Breast epithelium (tissue), 4 donors: Measurements from ENCODE around the gene TMOD4. TPM values are rescaled to one million over a fixed set of nuclear protein-coding genes. Genes with fewer than 3 reads are reported as not detected.
A peak's percentile ranks its signal among the peaks of the same experiment; 100 is the strongest.
"Not testable (repeated sequence)": the region's sequence is repeated elsewhere in the genome, so short reads cannot be mapped to it uniquely, and the experiment has no call there.

Experiments used
- DNase-seq, 2 donors: peaks; one replicate each; pipeline ENCODE4 v3.0.0-alpha.2; 2019; ENCODE audit warnings: low spot score in 2 of 2
- H3K27ac ChIP-seq, 2 donors: fragments of 200-600 bp; sonication (generic) in 1 of 2; one replicate each; pipeline ENCODE4 v1.5.1; 2016 to 2019; ENCODE audit warnings: mild to moderate bottlenecking in 1 of 2
- H3K27me3 ChIP-seq, 2 donors: fragments of 200-600 bp; sonication (generic) in 1 of 2; one replicate each; pipeline versions ENCODE4 v1.5.1 to v1.6.0; 2017 to 2019; ENCODE audit warnings: control low read depth in 1 of 2, mild to moderate bottlenecking in 1 of 2
- H3K36me3 ChIP-seq: fragments of 200-600 bp; one replicate; pipeline ENCODE4 v1.5.1; 2019
- H3K4me1 ChIP-seq, 2 donors: fragments of 200-600 bp; sonication (generic); one replicate each; pipeline ENCODE4 v1.5.1; 2016 to 2019; ENCODE audit warnings: control low read depth in 1 of 2
- H3K4me3 ChIP-seq, 3 donors: fragments of 200-600 bp; sonication (generic); 1 replicate in 2 of 3; 2 replicates in 1 of 3; pipeline ENCODE4 v1.5.1; 2016 to 2019; ENCODE audit warnings: mild to moderate bottlenecking in 3 of 3, moderate library complexity in 2 of 3
- H3K9me3 ChIP-seq, 2 donors: fragments of 200-600 bp; sonication (generic) in 1 of 2; one replicate each; pipeline ENCODE4 v1.5.1; 2016 to 2019; ENCODE audit warnings: control low read depth in 1 of 2
- POLR2A ChIP-seq: fragments of 450-650 bp; IDR thresholded peaks from one replicate; pipeline ENCODE4 v1.6.1; 2016; ENCODE audit warnings: antibody characterized with exemption, mild to moderate bottlenecking, moderate library complexity
- POLR2AphosphoS5 ChIP-seq, 3 donors: sonication (generic); formaldehyde crosslinking; IDR thresholded peaks; one replicate each; pipeline ENCODE4 v1.6.1; 2017; ENCODE audit warnings: antibody characterized with exemption in 3 of 3
- intact Hi-C: fragments of 100-400 bp; cut with DNase I; formaldehyde crosslinking; loops from one replicate; pipeline ENCODE4 v1.15.1; 2023; ENCODE audit warnings: low total_unique reads
- total RNA-seq, 3 donors: library from RNA; depleted of rRNA; stranded (reverse); fragments of >200 nt; gene quantifications; one replicate each; pipeline ENCODE4 v1.1.0, GENCODE V29; 2016
- TF ChIP-seq, protein P1 (sequence below), 3 donors: fragments of 450-650 bp; IDR thresholded peaks; one replicate each; pipeline ENCODE4 v1.5.1; 2016 to 2017; ENCODE audit warnings: antibody characterized with exemption in 3 of 3, mild to moderate bottlenecking in 3 of 3, moderate library complexity in 3 of 3

TMOD4 gene
- total RNA-seq, 3 donors from 2014 or later: 0.73 TPM; not detected in 2

DNA sequence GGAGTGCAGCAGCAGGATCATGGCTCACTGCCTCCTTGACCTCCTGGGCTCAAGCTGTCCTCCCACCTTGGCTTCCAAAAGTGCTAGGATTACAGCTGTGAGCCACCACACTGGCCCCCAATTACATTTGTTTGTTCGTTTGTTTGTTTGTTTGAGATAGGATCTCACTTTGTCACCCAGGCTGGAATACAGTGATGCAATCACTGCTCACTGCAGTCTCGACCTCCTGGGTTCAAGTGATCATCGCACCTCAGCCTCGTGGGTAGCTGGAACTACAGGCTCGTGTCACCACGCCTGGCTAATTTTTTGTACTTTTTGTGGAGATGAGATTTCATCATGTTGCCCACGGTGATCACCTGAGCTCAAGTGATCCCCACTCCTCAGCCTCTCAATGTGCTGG is 16.3 kb upstream of the TMOD4 start:
- Histone ChIP-seq H3K27ac (no peak overlapping the region), H3K4me3 (no peak overlapping the region), H3K36me3 (no peaks in the 10 kb centered on the region), H3K9me3 (no peaks in the 10 kb centered on the region), H3K27me3 (no peaks in the 10 kb centered on the region), H3K4me1 (peaks cover 0 to 12% of the 10 kb centered on the region in 2 donors)
- intact Hi-C loops: no loop called here
- DNase-seq: no peak
- TF ChIP-seq POLR2AphosphoS5 (IDR thresholded peaks at IDR 0.05) (no peak), POLR2A (no peak)
- TF ChIP-seq, protein P1, sequence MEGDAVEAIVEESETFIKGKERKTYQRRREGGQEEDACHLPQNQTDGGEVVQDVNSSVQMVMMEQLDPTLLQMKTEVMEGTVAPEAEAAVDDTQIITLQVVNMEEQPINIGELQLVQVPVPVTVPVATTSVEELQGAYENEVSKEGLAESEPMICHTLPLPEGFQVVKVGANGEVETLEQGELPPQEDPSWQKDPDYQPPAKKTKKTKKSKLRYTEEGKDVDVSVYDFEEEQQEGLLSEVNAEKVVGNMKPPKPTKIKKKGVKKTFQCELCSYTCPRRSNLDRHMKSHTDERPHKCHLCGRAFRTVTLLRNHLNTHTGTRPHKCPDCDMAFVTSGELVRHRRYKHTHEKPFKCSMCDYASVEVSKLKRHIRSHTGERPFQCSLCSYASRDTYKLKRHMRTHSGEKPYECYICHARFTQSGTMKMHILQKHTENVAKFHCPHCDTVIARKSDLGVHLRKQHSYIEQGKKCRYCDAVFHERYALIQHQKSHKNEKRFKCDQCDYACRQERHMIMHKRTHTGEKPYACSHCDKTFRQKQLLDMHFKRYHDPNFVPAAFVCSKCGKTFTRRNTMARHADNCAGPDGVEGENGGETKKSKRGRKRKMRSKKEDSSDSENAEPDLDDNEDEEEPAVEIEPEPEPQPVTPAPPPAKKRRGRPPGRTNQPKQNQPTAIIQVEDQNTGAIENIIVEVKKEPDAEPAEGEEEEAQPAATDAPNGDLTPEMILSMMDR (IDR thresholded peaks at IDR 0.05): no peak

DNA sequence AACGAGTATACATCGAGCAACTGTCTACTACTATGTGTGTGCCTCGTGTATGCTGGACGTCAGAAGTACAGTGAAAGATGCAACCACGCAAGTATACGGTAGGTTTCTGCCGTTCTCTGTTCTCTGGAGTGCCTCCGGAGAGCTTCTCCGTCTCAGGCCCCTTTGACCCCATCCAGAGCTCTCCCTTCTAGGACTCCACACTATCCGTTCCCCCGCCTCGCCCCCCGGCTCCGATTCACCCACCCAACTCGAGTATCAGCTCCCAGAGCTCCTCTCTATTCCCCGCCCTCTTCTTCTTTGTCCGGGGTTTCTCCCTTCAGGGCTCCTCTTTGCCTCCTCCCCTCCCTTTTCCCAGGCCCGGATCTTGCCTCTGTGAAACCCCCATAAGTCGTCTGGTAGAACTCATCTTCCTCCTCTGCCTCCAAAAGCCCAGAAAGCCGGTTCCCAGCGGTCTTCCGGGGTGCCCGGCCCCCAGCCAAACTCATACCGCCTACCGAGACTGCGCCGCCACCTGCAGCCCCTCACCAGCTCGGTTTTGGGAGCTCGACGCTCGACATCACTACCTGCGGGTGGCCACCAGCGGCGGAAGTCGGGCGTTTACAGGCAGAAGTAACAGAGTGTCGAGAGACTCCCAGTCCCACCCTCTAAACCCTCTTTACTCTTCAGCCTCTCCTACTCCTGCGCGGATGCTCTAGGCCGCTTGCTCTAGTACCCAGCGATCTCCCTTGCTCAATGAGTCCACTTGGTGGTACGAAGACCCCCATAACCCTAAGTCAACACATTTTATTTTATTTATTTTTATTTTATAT is 14.1 kb upstream of the TMOD4 start, which contains the start of gene VPS72:
VPS72 (minus strand) TSS at position 561 of the 809 bp plus-strand sequence; CDS start at position 485, 76 bp downstream.
- Histone ChIP-seq H3K4me3 (peak within 1 kb of the TSS; percentile 86 to 93 (median 89)), H3K9me3 (no peaks in the 10 kb centered on the region), H3K36me3 (no peaks in the 10 kb centered on the region), H3K27me3 (no peaks in the 10 kb centered on the region), H3K27ac (peak within 1 kb of the TSS; percentile 85 to 86), H3K4me1 (peaks cover 0 to 12% of the 10 kb centered on the region in 2 donors)
- intact Hi-C loops: no loop called here
- DNase-seq: peak; percentile 79 to 83
- TF ChIP-seq POLR2A: peak; percentile 39
- TF ChIP-seq POLR2AphosphoS5 (IDR thresholded peaks at IDR 0.05): peak; percentile 28 to 85 (median 77)
- TF ChIP-seq, protein P1 (IDR thresholded peaks at IDR 0.05): peak; percentile 31 to 59 (median 56)

DNA sequence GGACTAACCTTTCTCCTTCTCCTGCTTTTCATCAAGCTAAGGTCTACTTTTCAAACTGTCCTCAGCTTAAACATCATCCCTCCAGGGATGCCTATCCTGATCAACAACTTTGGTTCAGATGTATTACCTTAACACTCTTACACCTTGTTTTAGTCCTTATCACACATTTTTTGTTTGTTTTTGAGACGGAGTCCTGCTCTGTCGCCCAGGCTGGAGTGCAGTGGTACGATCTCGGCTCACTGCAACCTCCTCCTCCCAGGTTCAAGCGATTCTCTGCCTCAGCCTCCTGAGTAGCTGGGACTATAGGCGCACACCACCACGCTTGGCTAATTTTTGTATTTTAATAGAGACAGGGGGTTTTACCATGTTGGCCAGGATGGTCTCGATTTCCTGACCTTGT is 12.9 kb upstream of the TMOD4 start:
- peak overlapping the region in 1 of 2 donors; percentile 85 for H3K27ac ChIP-seq
- H3K27me3 ChIP-seq, H3K9me3 ChIP-seq, intact Hi-C loops, H3K36me3 ChIP-seq, DNase-seq: not testable (repeated sequence)
- peaks cover 0 to 12% of the 10 kb centered on the region in 2 donors for H3K4me1 ChIP-seq
- peak overlapping the region; percentile 86 to 93 (median 89) for H3K4me3 ChIP-seq

DNA sequence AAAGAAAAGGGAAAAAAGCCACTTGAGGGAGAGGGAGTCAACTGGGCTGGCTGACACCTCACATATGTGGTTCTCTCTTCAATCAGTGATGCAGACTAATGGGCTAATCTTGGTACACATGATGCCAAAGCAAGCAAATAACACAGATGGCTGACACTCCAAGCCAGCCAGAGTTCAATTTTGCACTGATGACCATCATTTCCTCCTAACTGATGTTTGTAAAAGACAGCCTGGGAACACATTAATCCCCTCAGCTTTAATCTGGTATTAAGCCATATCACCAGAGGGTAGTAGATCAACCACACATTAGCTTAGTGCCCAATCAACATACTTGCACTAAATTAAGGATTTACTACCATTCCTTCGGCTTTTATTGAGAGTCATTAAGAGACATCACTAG is 11.4 kb upstream of the TMOD4 start:
- DNase-seq: no peak
- H3K36me3 ChIP-seq: no peaks in the 10 kb centered on the region
- H3K4me3 ChIP-seq: no peak overlapping the region
- TF ChIP-seq POLR2A: no peak
- no peak for TF ChIP-seq POLR2AphosphoS5 (IDR thresholded peaks at IDR 0.05)
- TF ChIP-seq, protein P1 (IDR thresholded peaks at IDR 0.05): no peak
- no peaks in the 10 kb centered on the region for H3K27me3 ChIP-seq
- no peak overlapping the region for H3K27ac ChIP-seq
- H3K4me1 ChIP-seq: peaks cover 0 to 12% of the 10 kb centered on the region in 2 donors
- intact Hi-C loops: no loop called here
- no peaks in the 10 kb centered on the region for H3K9me3 ChIP-seq

DNA sequence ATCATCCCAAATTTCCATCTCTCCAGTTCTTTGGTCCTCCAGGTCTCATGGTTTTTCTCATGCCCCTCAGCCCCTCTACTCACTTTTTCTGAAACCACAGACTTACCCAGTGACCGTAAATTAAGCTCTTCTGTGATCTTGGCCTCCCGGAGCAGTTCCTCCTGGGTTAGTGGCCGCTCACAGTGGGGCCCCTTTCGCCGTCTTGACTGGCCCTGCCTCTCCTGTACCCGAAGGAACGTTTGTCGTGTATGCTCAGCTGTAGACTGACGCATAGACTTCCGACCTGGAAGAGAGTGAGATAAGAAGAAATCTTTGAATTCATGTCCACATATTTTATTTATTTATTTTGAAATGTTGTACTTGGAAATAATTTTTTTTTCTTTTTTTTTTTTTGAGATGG is 8.4 kb upstream of the TMOD4 start:
- DNase-seq: no peak
- no peak overlapping the region for H3K27ac ChIP-seq
- H3K27me3 ChIP-seq: no peaks in the 10 kb centered on the region
- H3K36me3 ChIP-seq: no peaks in the 10 kb centered on the region
- no peak overlapping the region for H3K4me3 ChIP-seq
- intact Hi-C loops: no loop called here
- TF ChIP-seq, protein P1 (IDR thresholded peaks at IDR 0.05): no peak
- no peak for TF ChIP-seq POLR2A
- TF ChIP-seq POLR2AphosphoS5 (IDR thresholded peaks at IDR 0.05): no peak
- no peaks in the 10 kb centered on the region for H3K9me3 ChIP-seq
- H3K4me1 ChIP-seq: peaks cover 0 to 10% of the 10 kb centered on the region in 2 donors
